Middle frontal gyrus (tissue), 1 donor: Measurements from ENCODE around the gene GARIN5A.

Experiments used
- DNase-seq: peaks from one replicate; pipeline ENCODE4 v3.0.0-alpha.2; 2015; ENCODE audit warnings: low spot score; ENCODE audit errors: extremely low spot score

The GARIN5A gene

DNA sequence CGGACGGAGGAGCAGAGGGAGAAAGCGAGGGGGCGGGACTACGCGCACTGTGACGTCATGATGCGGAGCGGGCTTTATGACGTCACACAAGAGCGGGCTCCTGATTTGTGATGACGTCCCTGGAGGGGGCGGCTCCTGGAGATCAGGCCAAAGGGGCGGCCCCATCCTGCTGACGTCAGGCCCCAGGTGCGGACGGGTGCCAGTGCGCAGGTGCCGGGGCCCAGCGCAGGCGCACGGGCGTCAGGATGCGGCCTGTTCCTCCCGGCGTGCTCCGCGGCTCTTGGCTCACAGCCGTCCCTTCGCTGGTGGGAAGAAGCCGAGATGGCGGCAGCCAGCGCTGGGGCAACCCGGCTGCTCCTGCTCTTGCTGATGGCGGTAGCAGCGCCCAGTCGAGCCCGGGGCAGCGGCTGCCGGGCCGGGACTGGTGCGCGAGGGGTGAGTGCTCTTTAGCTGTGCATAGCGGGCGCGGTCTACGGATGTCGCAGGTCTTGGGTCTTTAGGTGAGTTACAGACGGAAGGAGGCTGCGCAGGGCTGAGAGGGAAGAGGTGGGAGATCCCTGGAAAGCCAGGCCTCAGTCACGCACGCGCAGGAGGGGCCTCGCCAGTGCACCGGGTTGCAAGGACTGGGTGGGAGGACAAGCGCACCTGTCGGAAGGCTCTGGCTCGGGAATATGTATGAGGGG is at the start of gene GARIN5A, which contains the start of gene EMC10:
TSS of gene GARIN5A (minus strand) at position 625 of the 683 bp plus-strand sequence. CDS start at position 165, 460 bp downstream.
TSS of gene EMC10 (plus strand) at position 284 of the 683 bp plus-strand sequence. CDS start at position 322, 38 bp downstream.
- DNase-seq, result peak; percentile 83

DNA sequence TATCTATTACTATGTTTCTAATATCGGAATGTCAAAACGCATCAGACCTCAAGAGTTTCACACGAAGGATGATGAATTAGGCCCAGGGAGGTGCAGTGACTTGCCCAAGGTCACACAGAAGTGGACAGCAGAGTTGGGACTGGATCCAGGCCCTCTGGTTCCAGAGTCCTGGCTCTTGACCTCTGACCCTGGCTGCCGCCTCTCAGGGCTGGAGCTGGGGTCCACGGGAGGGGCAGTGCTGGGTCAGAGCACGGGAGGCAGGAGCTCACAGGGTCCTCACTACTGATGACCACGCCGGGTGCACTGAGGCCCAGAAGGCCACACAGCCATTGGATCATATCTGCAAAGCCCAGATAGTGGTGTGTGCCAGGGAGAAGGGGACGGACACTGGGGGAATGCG is 46.2 kb upstream of the GARIN5A start:
- no peak for DNase-seq

DNA sequence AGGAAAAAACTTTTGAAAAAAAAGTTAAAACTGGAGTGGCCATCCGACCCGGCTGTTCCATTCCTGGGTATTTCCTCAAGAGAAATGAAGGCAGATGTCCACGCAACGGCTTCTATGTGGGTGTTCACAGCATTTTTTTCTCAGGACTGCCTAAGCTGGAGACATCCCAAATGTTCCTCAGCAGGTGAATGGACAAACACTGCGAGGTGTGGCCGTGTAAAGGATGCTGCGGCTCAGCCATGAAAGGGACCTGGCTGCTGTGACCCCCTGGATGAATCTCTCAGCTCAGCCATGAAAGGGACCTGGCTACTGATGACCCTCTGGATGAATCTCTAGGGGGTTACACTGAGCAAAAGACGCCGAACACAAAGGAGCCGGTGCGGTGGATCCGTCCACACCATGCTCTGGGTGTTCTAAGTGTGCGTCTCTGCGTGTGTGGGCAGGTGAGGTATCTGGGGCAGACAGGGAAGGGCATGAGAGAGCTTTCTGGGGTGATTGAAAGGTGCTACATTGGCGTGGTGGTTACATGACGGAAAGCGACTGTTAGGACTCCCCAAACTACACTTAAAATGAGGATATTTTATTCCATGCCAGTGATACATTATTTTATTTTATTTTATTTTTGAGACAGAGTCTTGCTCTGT is 44.3 kb upstream of the GARIN5A start:
- DNase-seq, result no peak

DNA sequence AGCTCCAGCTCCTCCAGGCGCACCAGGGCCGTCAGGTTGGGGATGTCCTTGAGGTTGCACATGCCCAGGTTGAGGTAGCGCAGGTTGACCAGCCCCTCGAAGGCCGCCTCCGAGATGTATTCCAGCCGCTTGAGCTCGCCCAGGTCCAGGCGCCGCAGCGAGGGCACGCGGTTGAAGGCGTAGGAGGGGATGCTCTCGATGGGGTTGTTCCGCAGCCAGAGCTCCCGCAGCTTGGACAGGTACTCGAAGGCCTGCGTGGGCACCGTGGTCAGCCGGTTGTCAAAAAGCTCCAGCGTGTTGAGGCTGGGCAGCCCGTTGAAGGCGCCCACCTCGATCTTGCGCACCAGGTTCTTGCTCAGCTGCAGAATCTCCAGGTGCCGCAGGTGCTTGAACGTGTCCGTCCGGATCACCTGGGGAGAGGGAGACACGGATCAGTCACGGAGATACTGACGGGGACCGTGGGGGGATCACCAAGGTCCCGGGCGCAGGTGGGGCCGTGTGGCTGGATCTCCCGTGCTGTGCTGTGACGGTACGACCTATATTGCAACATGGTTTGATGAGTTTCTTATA is 42.4 kb upstream of the GARIN5A start:
- no peak for DNase-seq

DNA sequence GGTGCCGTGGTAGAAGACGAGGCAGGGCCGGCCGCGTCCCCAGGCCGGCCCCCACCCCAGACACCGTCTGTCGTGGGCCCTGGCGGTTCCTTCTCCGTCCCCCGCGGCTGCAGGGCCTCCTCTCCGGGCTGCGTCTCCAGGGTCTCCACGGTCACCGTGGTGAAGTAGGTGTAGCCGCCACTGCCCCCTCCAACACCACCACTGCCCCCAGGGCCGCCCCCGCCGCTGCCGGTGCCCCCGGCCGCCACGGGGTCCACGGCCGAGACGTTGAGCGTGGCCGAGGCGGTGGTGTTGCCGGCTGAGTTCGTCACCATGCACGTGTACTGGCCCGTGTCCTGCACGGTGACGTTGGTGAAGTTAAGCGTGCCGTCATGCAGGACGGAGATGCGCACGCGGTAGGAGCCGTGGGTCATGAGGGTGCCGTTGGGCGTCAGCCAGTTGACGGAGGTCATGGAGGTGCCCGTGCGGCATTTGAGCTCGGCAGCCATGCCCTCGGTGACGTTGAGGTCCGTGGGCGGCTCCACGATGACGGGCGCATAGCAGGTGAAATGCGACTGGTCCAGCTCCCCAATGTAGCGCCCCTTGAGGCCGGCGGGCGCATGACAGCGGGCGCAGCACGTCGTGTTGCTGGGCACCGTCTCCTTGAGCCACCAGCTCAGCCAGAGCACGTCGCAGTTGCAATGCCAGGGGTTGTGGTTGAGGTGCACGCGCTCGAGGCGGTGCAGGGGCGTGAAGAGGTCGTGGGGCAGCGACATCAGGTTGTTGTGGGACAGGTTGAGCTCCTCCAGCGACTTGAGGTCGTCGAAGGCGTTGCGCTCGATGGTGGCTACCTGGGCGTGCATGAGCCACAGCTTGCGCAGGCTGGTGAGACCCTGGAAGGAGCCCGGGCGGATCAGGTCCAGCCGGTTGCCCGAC is 41.7 kb upstream of the GARIN5A start:
- no peak for DNase-seq

DNA sequence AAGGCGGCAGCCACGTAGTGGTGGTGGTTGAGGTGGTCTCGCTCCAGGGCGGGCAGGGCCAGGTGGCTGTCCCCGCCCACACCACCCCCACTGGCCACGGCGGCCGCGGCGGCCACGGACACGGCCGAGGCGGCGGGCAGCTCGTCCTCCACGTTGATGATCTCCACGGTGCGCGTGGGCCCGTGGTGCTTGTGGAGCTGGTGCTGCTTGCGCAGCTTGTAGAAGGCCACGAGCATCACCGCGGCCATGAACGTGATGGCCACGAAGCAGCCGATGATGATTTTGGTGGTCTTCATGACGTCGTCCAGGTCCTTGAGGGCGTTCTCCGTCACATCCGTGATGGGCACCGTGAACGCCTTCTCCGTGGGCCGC is 41.0 kb upstream of the GARIN5A start:
- DNase-seq, result no peak

DNA sequence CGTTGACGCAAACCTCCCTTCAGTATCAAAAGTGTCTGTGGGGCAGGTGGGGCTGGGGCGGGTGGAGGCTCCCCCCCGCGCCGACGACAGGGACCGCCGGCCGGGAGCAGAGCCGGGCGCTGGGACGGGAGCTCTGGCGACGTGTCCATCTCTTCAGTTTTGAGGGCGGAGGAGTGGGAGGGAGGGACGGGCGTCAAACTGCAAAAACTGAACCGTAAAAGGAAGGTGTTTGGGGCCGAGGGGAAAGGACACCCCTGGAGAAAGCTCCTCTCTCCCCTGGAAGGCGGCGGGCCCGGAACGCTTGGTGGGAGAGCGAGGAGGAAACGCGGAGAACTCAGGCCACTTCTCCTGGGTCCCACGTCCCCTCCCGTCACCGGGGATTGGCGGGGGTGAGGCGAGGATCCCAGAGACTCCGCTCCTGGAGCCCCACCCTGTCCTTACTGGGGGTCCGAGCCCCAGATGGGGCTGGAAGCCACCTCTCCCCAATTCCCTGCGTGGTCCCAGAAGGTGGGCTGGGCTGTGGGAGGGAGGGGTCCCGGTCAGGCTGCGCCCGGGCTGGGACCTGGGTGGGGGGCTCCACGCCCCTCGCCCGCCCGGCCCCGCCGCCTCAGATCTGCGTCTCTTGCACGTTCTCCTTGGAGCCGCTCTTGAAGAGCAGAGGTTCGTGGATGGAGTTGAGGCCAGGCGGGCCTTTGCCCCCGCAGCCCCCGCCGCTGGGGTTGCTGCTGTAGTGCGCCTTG is 40.5 kb upstream of the GARIN5A start:
- DNase-seq, result no peak

DNA sequence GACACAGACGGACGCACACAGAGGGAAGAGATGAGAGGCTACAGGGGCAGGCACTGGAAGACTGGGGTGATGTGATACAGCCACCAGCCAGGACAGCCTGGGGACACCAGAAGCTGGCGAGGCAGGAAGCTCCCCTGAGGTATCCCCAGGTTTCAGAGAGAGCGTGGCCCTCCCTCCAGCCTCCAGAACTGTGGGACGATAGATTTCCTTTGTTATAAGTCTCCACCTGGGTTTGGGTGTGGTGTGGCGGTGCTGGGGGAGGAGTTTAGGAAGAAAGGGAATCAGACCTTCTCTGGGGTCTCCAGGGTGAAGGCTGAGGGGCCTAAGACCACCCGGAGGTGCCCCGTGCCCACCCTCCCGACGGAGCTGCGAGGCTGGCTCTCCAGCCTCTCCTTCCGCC is 39.8 kb upstream of the GARIN5A start:
- no peak for DNase-seq

DNA sequence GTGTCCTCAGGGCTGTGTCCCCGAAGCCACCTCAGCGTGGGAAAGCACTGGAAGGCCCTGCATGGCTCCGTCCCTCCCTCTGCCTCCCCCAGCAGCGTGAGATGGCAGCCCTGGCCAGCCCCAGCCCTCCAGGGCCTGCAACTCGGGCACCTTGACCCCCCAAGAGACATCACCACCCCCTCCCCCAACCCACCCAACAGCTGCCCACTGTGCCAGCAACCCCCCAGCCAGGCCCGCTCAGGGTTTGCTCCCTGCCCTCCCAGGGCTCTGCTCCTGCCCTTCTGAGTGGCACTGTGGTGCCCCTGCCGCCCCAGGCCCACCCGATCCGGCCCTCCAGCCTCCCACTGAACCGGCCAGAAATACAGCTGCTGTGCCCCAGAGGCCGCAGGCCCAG is 38.5 kb upstream of the GARIN5A start:
- DNase-seq, result no peak

DNA sequence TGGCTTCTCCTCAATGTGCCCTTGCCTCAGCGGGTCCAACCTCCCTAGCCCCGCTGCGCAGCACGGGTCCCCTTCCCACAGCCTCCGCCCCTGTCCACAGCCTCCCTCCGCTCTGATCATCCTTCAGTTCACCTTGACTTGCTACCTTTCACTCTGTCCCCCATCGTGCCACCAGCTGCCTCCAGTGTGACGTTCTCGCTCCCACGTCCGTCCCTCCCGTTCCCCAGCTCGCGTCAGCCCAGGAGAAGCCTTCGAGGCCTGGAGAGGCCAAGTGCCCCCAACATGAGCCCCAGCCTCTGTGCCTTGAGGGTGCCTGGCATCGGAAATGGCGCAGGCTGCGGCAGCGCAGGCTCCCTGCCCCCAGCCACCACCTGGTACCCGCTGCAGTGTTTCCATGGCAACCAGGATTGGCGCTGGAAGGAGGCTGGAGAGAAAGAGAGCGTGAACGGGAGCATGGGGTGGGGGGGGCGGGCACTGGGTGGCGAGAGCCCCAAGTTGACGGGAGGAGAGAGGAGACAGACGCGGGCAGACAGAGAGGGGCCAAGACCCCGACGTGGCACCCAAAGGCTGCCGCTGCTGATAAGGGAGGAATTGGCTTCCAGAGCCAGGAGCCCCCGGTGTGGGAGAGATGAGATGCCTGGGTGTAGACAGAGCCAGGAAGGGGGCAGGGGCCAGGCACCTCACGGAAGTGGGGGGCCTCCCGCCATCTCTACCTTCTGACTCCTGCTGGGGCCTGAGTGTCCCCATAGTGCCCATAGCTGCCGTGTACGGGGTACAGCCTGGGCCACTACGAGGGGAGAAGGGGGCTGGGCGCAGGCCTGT is 37.9 kb upstream of the GARIN5A start:
- DNase-seq, result peak; percentile 72

DNA sequence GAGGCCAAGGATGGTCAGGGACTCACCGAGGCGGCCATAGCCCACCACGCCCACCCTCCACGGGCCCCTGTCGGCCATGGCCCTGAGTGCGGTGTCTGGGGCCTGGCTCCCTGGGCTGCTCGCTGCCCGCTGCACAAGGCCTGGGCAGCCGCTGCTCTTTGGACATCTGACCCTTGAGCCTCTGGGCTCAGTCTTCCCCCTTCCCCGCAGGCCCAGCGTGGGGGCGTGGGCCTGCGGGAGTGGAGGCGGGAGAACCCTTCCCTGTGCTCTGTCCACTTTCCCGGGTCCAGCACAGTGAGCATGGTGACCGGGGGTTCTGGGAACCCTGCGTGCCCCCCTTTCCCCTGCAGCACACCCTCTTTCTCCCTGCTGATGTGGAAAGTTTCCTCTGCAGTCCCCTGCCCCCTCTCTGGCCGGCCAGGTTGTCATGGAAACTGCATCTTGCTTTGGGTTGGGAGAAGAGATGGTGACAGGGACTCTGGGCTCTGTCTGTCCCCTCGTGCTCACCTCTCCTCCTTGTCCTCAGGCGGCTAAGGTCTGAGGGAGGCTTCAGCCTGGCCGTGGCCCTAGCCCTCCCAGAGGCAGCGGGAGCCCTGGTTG is 37.2 kb upstream of the GARIN5A start, which contains the start of gene ASPDH:
TSS of gene ASPDH (minus strand) at position 168 of the 600 bp plus-strand sequence. CDS start at position 78, 90 bp downstream.
- no peak for DNase-seq

DNA sequence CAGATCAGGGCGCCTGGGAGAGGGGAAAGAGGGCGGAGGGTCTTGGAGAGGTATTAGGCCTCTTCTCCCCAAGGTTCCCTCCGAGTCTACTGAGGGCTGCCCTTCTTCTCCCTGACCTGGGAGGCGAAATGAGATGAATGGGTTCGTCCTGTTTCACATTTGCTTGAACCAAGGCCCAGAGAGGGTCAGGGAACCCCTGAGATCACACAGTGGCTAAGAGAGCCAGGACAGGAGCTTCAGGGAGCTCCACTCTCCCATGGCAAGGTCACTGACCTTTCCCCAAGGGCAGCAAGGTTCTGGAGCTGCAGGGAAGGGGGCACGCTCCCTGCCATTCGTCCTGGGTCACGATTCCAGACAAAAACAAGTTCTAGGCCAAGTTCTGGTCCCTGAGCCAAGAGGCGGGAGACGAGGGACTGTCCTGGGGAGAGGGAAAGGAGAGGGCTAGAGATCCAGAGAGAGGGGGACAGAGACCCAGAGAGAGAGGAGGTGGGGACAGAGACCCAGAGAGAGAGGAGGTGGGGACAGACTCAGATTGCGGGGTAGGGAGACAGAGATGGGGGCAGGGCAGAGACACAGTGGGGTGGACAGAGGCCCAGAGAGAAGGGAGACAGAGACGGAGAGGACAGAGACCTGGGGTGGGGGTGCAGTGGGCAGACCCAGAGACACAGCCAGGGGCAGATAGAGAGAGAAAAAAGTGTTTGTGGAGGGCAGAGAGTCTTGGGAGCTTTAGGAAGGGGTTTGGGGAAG is 36.5 kb upstream of the GARIN5A start:
- DNase-seq, result no peak

DNA sequence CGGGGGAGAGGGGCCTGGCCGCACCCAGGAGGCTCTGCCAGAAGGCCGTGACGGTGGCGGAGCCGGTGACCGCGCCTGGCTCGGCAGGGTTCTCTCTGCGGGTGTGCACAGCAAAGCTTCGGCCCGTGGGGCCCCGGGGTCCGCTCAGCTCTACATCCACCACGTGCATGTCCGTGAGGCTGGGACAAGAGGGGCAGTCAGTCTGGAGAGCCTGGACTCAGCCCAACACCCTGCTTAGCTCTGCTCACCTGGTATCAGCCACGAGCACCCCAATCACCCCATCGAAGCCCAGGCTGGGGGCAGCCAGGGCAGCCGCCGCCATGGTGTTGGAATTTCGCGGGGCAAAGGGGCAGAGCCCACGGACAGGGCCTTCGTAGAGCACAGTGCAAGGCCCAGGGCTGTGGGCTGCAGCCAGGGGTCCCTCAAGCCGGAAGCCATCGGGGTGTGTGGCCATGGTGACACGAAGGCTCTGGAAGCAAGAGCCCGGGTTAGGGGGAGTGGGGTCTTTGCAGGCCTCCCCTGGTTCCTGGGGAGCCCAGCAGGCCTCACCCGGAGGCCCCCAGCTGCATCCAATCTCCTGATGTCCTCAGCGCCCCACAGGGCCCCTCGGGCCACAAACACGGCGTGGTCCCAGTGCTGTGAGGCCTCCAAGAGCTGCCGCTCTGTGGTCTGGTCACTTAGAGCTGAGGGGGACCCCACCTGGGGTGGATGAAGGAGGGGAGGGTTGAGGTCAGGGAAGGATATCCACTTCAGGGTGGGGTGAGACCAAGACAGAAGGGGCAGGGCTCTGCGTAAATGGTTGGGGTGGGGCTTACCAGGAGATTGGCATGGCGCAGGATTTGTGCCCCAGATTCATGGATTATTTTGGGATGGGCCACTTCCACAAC is 35.7 kb upstream of the GARIN5A start:
- no peak for DNase-seq

DNA sequence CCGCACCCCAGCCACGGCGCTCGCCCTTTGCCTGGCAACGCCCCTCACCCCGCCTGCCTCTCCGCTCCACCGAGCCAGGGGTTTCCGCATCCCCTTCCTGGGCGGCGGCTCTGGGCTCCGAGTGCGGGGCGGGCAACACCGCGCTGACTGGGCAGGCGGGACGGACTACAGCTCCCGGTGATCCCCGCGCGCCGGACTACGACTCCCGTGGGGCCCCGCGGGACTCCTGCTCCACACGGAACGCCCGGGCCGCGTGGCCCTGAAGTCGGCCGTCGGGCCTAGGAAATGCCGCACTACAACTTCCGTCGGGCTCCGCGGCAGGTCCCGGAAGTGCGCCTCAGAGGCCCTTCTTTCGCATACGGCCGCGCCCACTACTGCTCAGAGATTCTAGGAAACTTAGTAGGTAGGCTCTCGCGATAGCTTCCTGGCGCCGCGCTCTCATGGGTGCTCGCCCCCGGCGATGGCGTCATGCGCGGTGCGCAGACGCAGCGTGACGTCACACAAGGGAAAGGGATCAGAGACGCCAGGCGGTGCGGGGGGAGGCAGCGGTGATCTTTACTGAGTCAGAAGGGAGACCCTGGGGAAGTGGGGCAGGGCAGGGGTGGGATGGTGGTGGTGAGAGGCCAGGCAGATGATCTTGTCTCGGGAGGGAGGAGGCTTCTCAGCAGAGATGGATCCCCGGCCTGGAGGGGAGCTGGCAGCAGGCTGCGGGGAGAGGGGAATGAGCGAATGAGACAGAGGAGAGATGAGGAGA is 34.6 kb upstream of the GARIN5A start, which contains the start of gene JOSD2:
TSS of gene JOSD2 (minus strand) at position 123 of the 754 bp plus-strand sequence. CDS start 760 bp downstream, outside the sequence.
- peak; percentile 100 for DNase-seq

DNA sequence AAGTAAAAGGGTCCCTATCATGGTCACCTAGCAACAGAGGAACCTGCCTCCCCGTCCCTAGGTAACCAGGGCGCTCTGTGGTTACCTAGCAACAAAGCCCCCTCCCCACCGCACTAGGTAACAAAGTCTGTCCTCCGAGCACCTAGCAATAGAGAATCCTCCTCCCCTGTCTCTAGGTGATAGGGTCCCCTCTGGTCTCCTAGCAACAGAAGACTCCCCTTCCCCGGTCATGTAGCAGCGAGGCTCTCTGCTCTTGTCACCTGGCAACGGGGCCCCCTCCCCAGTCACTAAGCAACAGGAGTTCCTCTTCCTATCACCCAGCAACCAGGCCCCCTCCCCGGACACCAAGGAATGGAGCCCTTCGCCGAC is 34.0 kb upstream of the GARIN5A start:
- DNase-seq, result no peak

DNA sequence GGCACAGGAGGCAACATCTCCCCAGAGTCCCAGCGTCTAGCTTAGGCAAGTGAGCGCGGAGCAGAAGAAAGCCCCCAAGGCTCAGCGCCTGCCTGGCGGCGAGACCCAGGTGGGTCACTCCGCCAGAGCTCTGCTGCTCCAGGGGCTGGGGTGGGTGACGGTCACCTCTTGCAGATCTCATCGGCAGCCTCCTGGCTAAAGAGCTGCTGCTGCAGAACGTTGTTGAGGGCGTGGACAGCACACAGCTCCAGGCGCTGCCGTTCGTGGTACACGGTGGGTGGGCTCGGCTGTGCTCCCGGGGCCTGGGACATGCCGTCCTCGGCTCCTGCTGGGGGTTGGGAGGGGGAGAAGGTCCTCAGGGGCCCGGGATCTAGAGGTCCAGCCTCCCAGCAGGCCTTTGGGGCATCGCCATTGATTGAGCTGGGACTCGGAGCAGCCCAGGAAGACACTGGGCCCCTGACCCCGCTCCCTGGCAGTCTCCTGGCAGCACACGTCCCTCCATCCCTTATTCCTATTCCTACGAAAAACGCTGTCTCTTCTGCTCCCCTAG is 33.5 kb upstream of the GARIN5A start:
- DNase-seq, result no peak

DNA sequence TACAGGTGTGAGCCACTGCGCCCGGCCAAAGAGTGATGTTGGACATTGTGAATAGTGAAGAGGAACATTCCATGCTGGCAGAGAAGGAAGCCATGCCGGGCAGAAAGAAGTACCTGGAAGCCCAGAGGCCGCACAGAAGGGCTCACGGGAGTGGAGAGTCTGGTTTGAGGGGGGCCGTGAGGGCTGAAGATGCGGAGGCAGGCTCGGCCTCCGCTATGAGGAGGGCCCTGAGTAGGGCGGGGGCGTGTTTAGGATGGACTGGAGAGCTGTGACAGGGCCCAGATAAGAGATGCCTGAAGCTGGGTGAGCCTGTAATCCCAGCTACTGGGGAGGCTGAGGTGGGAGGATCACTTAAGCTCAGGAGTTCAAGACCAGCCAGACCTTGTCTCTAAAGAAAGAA is 32.7 kb upstream of the GARIN5A start:
- no peak for DNase-seq
